ENCODE measurements around the gene MROH7.
"Not testable (repeated sequence)": the region's sequence is repeated elsewhere in the genome, so short reads cannot be mapped to it uniquely, and the experiment has no call there.

Gene MROH7

GRCh38 chr1:54611621-54612020 is 30.0 kb upstream of the MROH7 start:
- no peaks in the 10 kb centered on the region for H3K36me3 ChIP-seq (ENCODE audit: insufficient read depth, low read depth, low read length)
- H3K27me3 ChIP-seq (ENCODE audit: insufficient read depth, low read length): no peaks in the 10 kb centered on the region
- no peak overlapping the region for H3K27ac ChIP-seq (ENCODE audit: low read length)
- no peak overlapping the region for H3K9ac ChIP-seq (ENCODE audit: low read depth, low read length)
- H3K4me3 ChIP-seq (ENCODE audit: low read length): no peak overlapping the region
- peaks cover 4% of the 10 kb centered on the region; the same call in 1 of the 2 replicates for H3K4me1 ChIP-seq (ENCODE audit: insufficient read depth, low read length)
- H3K9me3 ChIP-seq (ENCODE audit: insufficient read depth, low read depth, low read length): no peaks in the 10 kb centered on the region

DNA sequence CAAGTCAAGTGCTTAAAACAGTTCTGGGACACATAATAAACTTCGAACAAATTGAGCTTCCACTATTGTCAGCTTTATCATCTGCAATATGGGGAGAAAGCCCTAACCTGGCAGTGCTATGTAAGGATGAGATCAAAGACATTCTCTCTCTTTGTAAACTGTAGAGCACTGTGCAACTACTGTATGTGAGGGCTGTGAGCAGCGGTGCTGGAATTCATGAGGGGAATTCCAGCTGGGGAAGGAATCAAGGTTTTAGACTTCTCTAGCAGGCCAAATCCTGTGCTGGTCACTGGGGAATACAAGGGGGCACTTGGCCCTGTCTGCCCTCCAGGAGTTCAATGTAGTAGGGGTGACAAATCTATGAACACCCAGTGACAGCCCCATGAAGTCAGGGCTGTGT is 27.6 kb upstream of the MROH7 start:
- Histone ChIP-seq H3K9ac (ENCODE audit: low read depth, low read length) (no peak overlapping the region), H3K9me3 (ENCODE audit: insufficient read depth, low read depth, low read length) (no peaks in the 10 kb centered on the region), H3K36me3 (ENCODE audit: insufficient read depth, low read depth, low read length) (no peaks in the 10 kb centered on the region), H3K27ac (ENCODE audit: low read length) (no peak overlapping the region), H3K4me1 (ENCODE audit: insufficient read depth, low read length) (peaks cover 4% of the 10 kb centered on the region; the same call in 1 of the 2 replicates), H3K4me3 (ENCODE audit: low read length) (no peak overlapping the region), H3K27me3 (ENCODE audit: insufficient read depth, low read length) (no peaks in the 10 kb centered on the region)

GRCh38 chr1:54614563-54614962 is 27.0 kb upstream of the MROH7 start:
- Histone ChIP-seq H3K4me1 (ENCODE audit: insufficient read depth, low read length) (peaks cover 4% of the 10 kb centered on the region; the same call in 1 of the 2 replicates), H3K9me3 (ENCODE audit: insufficient read depth, low read depth, low read length) (no peaks in the 10 kb centered on the region), H3K27me3 (ENCODE audit: insufficient read depth, low read length) (no peaks in the 10 kb centered on the region), H3K4me3 (ENCODE audit: low read length) (no peak overlapping the region), H3K36me3 (ENCODE audit: insufficient read depth, low read depth, low read length) (no peaks in the 10 kb centered on the region), H3K9ac (ENCODE audit: low read depth, low read length) (no peak overlapping the region), H3K27ac (ENCODE audit: low read length) (no peak overlapping the region)

- Histone ChIP-seq H3K27ac (ENCODE audit: low read length) (no peak overlapping the region), H3K9ac (ENCODE audit: low read depth, low read length) (no peak overlapping the region), H3K9me3 (ENCODE audit: insufficient read depth, low read depth, low read length) (no peaks in the 10 kb centered on the region), H3K27me3 (ENCODE audit: insufficient read depth, low read length) (no peaks in the 10 kb centered on the region), H3K4me1 (ENCODE audit: insufficient read depth, low read length) (peaks cover 1% of the 10 kb centered on the region; the same call in 1 of the 2 replicates), H3K36me3 (ENCODE audit: insufficient read depth, low read depth, low read length) (no peaks in the 10 kb centered on the region), H3K4me3 (ENCODE audit: low read length) (no peak overlapping the region)
Measured at GRCh38 chr1:54615531-54616279, 25.9 kb upstream of the MROH7 start.

- no peak overlapping the region for H3K27ac ChIP-seq (ENCODE audit: low read length)
Measured at GRCh38 chr1:54619749-54620148, 21.8 kb upstream of the MROH7 start.

DNA sequence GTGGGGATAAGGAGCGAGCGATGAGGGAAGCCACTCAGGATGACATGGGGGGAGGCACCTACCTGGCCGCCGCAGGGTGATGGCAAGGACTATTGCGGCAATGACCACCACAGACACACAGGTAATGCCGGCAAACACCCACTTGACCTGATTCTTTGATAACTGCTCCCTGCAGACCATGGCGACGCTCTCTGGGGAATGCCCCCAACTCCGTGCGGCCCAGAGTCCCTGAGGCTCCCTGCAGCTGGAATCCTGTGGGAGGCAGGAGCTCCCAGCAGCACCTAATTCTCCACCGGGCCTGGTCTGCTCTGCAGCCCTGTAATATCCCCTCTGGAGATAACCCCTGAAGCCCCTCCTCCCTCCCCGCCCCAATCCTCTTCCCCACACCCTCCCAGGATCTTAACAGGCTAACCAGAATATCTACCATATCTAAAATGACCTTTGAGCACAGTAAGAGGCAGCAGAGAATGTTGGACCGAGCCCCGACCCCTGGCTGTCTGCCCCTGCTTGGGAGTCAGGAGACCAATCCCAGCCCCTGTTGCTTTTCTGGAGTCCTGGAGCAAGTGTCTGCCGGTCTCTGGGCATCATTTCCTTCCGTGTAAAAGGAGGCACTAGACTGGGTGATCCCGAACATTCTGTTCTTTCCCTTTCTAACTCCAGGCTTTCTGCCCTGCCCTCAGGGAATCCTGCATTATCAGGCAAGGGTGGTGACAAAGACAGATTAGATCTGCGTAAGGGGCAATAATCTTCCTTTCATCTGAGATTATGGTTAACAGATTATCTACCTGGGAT is 18.2 kb upstream of the MROH7 start, which contains the start of gene FAM151A:
TSS of gene FAM151A (minus strand) at position 310 of the 792 bp plus-strand sequence. CDS start at position 180, 130 bp downstream.
- H3K4me3 ChIP-seq (ENCODE audit: low read length): no peak within 1 kb of the TSS
- no peak within 1 kb of the TSS for H3K27ac ChIP-seq (ENCODE audit: low read length)
- H3K9me3 ChIP-seq (ENCODE audit: insufficient read depth, low read depth, low read length): no peaks in the 10 kb centered on the region
- H3K9ac ChIP-seq (ENCODE audit: low read depth, low read length): no peak within 1 kb of the TSS
- no peaks in the 10 kb centered on the region for H3K36me3 ChIP-seq (ENCODE audit: insufficient read depth, low read depth, low read length)
- H3K27me3 ChIP-seq (ENCODE audit: insufficient read depth, low read length): no peaks in the 10 kb centered on the region
- H3K4me1 ChIP-seq (ENCODE audit: insufficient read depth, low read length): no peaks in the 10 kb centered on the region

More at GRCh38 chr1:54619749-54620148, 21.8 kb upstream of the MROH7 start:
- H3K27me3 ChIP-seq (ENCODE audit: insufficient read depth, low read length): no peaks in the 10 kb centered on the region
- H3K9me3 ChIP-seq (ENCODE audit: insufficient read depth, low read depth, low read length): no peaks in the 10 kb centered on the region
- no peaks in the 10 kb centered on the region for H3K36me3 ChIP-seq (ENCODE audit: insufficient read depth, low read depth, low read length)
- H3K4me1 ChIP-seq (ENCODE audit: insufficient read depth, low read length): no peaks in the 10 kb centered on the region
- H3K4me3 ChIP-seq (ENCODE audit: low read length): no peak overlapping the region
- no peak overlapping the region for H3K9ac ChIP-seq (ENCODE audit: low read depth, low read length)

DNA sequence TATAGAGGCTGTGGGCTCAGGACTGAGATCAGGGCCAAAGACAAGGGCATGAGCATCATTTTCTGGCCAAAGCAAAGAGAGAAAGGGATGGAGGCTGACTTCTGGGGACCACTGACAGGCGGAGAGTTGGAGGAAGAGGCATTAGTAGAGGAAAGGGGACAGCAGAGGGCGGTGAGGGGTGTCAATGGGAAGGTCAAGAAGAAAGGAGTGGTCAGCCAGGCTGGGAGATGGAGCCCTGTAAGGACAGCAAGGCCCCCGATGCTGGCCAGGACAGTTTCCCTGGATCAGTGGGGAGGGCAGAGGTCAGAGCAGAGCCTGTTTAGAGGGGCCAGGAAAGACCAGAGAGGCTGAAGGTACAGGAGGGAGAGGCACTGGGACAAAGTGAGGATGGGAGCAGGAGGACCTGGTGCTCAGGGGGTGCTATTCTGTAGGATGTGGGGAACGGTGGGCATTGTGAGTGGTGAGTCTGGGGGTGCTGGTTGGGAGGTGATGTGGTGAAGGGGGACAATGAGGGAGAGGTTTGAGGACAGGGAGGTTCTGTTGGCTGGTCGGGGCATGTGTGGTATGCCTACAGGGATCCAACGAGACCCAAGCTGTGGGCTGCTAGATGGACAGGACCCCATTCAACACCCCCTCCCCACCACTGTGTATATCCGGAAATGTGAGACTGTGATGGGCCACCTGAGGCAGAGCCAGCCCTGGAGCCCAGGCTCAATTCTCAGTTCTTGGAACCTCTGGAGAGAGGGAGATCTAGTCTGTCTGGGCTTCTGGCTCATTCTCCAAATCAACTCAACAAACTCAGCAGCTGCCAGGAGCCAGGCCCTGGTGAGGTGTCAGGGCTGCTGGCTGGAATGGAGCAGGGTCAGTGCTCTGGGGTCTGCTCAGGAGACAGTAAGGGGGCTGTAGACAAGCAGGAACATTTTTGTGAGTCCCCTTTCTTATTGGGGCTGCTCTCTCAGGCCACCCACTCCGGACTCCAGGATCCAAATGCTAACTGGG is 16.8 kb upstream of the MROH7 start:
- H3K9me3 ChIP-seq (ENCODE audit: insufficient read depth, low read depth, low read length): no peaks in the 10 kb centered on the region
- no peak overlapping the region for H3K27ac ChIP-seq (ENCODE audit: low read length)
- H3K9ac ChIP-seq (ENCODE audit: low read depth, low read length): no peak overlapping the region

GRCh38 chr1:54627196-54627595 is 14.4 kb upstream of the MROH7 start:
- Histone ChIP-seq H3K27me3 (ENCODE audit: insufficient read depth, low read length) (no peaks in the 10 kb centered on the region), H3K4me1 (ENCODE audit: insufficient read depth, low read length) (no peaks in the 10 kb centered on the region), H3K4me3 (ENCODE audit: low read length) (no peak overlapping the region), H3K36me3 (ENCODE audit: insufficient read depth, low read depth, low read length) (no peaks in the 10 kb centered on the region), H3K27ac (ENCODE audit: low read length) (no peak overlapping the region), H3K9me3 (ENCODE audit: insufficient read depth, low read depth, low read length) (no peaks in the 10 kb centered on the region), H3K9ac (ENCODE audit: low read depth, low read length) (no peak overlapping the region)

More for the DNA sequence above, 16.8 kb upstream of the MROH7 start:
- H3K4me3 ChIP-seq (ENCODE audit: low read length): no peak overlapping the region
- no peaks in the 10 kb centered on the region for H3K4me1 ChIP-seq (ENCODE audit: insufficient read depth, low read length)
- no peaks in the 10 kb centered on the region for H3K27me3 ChIP-seq (ENCODE audit: insufficient read depth, low read length)
- H3K36me3 ChIP-seq (ENCODE audit: insufficient read depth, low read depth, low read length): no peaks in the 10 kb centered on the region

DNA sequence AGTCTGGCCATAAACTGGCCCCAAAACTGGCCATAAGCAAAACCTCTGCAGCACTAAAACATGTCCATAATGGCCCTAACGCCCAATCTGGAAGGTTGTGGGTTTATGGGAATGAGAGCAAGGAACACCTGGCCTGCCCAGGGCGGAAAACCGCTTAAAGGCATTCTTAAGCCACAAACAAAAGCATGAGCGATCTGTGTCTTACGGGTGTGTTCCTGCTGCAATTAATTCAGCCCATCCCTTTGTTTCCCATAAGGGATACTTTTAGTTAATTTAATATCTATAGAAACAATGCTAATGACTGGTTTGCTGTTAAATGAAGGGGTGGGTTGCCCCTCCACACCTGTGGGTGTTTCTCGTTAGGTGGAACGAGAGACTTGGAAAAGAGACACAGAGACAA is 5.8 kb upstream of the MROH7 start:
- not testable (repeated sequence) for H3K9ac ChIP-seq (ENCODE audit: low read depth, low read length); H3K27me3 ChIP-seq (ENCODE audit: insufficient read depth, low read length); H3K4me1 ChIP-seq (ENCODE audit: insufficient read depth, low read length); H3K9me3 ChIP-seq (ENCODE audit: insufficient read depth, low read depth, low read length); H3K4me3 ChIP-seq (ENCODE audit: low read length); H3K27ac ChIP-seq (ENCODE audit: low read length); H3K36me3 ChIP-seq (ENCODE audit: insufficient read depth, low read depth, low read length)

DNA sequence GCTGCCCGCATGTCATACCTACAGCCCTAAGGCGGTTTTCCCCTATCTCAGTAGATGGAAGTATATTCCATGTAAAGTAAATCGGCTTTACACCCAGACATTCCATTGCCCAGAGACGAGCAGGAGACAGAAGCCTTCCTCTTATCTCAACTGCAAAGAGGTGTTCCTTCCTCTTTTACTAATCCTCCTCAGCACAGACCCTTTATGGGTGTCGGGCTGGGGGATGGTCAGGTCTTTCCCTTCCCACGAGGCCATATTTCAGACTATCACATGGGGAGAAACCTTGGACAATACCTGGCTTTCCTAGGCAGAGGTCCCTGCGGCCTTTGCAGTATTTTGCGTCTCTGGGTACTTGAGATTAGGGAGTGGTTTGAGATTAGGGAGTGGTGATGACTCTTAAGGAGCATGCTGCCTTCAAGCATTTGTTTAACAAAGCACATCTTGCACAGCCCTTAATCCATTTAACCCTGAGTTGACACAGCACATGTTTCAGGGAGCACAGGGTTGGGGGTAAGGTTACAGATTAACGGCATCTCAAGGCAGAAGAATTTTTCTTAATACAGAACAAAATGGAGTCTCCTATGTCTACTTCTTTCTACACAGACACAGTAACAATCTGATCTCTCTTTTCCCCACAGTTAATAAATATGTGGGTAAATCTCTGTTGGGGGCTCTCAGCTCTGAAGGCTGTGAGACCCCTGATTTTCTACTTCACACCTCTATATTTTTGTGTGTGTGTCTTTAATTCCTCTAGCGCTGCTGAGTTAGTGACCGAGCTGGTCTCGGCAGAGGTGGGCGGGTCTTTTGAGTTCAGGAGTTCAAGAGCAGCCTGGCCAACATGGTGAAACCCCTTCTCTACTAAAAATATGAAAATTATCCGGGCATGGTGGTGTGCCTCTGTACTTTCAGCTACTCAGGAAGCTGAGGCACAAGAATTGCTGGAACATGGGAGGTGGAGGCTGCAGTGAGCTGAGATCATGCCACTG is 4.8 kb upstream of the MROH7 start:
- H3K27ac ChIP-seq (ENCODE audit: low read length); H3K36me3 ChIP-seq (ENCODE audit: insufficient read depth, low read depth, low read length); H3K9ac ChIP-seq (ENCODE audit: low read depth, low read length); H3K9me3 ChIP-seq (ENCODE audit: insufficient read depth, low read depth, low read length); H3K27me3 ChIP-seq (ENCODE audit: insufficient read depth, low read length); H3K4me1 ChIP-seq (ENCODE audit: insufficient read depth, low read length); H3K4me3 ChIP-seq (ENCODE audit: low read length): not testable (repeated sequence)

All from iPS-20b (cell line).